Keratinocyte (primary cell): ENCODE results near the gene CREBL2. TPM values are rescaled to one million over a fixed set of nuclear protein-coding genes. Genes with fewer than 3 reads are reported as not detected.

Source experiments
- DNase-seq: peaks from one replicate; pipeline ENCODE4 v3.0.0-alpha.2; 2011; ENCODE audit warnings: low read depth, missing footprints, low spot score
- FAIRE-seq: peaks from 2 replicates; lab custom pipeline; 2011; peaks lifted over from hg19 to GRCh38; lab: Jason Lieb, UNC
- H2AFZ ChIP-seq: 2 replicates; pipeline ENCODE4 v1.6.0; 2012; ENCODE audit warnings: low read length, control low read depth, inconsistent platforms; ENCODE audit not compliant: control insufficient read depth
- H3K27ac ChIP-seq: 2 replicates; pipeline ENCODE4 v1.5.1; 2011; ENCODE audit warnings: low read length; ENCODE audit not compliant: control insufficient read depth, insufficient read depth
- H3K27me3 ChIP-seq: 3 replicates; pipeline ENCODE4 v1.6.0; 2011; ENCODE audit warnings: low read length; ENCODE audit not compliant: control insufficient read depth, insufficient read depth; ENCODE audit errors: extremely low read depth
- H3K36me3 ChIP-seq, 2 experiments: 2 replicates in 1 of 2; 3 replicates in 1 of 2; pipeline ENCODE4 v1.5.1; 2011; ENCODE audit warnings: low read length in 2 of 2, mild to moderate bottlenecking in 1 of 2; ENCODE audit not compliant: control insufficient read depth in 2 of 2, insufficient read depth in 2 of 2; ENCODE audit errors: extremely low read depth in 1 of 2
- H3K4me1 ChIP-seq: 3 replicates; pipeline ENCODE4 v1.5.1; 2011; ENCODE audit warnings: low read length; ENCODE audit not compliant: control insufficient read depth, insufficient read depth; ENCODE audit errors: extremely low read depth
- H3K4me2 ChIP-seq: 3 replicates; pipeline ENCODE4 v1.6.0; 2011; ENCODE audit warnings: low read depth, low read length; ENCODE audit not compliant: control insufficient read depth, insufficient read depth; ENCODE audit errors: extremely low read depth
- H3K4me3 ChIP-seq, 3 experiments: fragments of 200-600 bp in 1 of 3; sonication (generic) in 1 of 3; 2 replicates in 2 of 3; 3 replicates in 1 of 3; pipeline ENCODE4 v1.5.1; 2011 to 2016; ENCODE audit warnings: low read length in 3 of 3, mild to moderate bottlenecking in 3 of 3, control low read depth in 2 of 3, inconsistent platforms in 1 of 3, low read depth in 1 of 3, mixed read lengths in 1 of 3, mixed run types in 1 of 3, moderate library complexity in 1 of 3; ENCODE audit not compliant: control insufficient read depth in 2 of 3, insufficient read depth in 2 of 3; ENCODE audit errors: extremely low read depth in 1 of 3
- H3K79me2 ChIP-seq: 2 replicates; pipeline ENCODE4 v1.6.0; 2012; ENCODE audit warnings: low read length; ENCODE audit not compliant: control insufficient read depth, insufficient read depth
- H3K9ac ChIP-seq: 3 replicates; pipeline ENCODE4 v1.6.0; 2011; ENCODE audit warnings: low read length; ENCODE audit not compliant: control insufficient read depth, insufficient read depth; ENCODE audit errors: extremely low read depth
- H3K9me1 ChIP-seq: 3 replicates; pipeline ENCODE4 v1.6.0; 2011; ENCODE audit warnings: low read length; ENCODE audit not compliant: control insufficient read depth, insufficient read depth; ENCODE audit errors: extremely low read depth
- H3K9me3 ChIP-seq: 2 replicates; pipeline ENCODE4 v1.5.1; 2012; ENCODE audit warnings: low read depth, low read length; ENCODE audit not compliant: control insufficient read depth
- H4K20me1 ChIP-seq: 3 replicates; pipeline ENCODE4 v1.6.0; 2011; ENCODE audit warnings: low read length; ENCODE audit not compliant: control insufficient read depth, insufficient read depth; ENCODE audit errors: extremely low read depth
- CTCF ChIP-seq, 3 experiments: IDR thresholded peaks in 1 of 3; conservative IDR thresholded peaks in 1 of 3; optimal IDR thresholded peaks in 1 of 3; 2 replicates in 2 of 3; 3 replicates in 1 of 3; pipeline versions ENCODE3 to v1.5.1; 2011; ENCODE audit warnings: low read length in 3 of 3, mild to moderate bottlenecking in 3 of 3, moderate library complexity in 2 of 3, control low read depth in 1 of 3, inconsistent platforms in 1 of 3; ENCODE audit not compliant: insufficient read depth in 2 of 3; ENCODE audit errors: extremely low read depth in 1 of 3
- EZH2 ChIP-seq: IDR thresholded peaks from one replicate; pipeline ENCODE4 v1.6.1; 2012; ENCODE audit warnings: inconsistent platforms, mild to moderate bottlenecking, low read length, moderate library complexity
- dilution Hi-C: fragments of 300-500 bp; cut with MboI; formaldehyde crosslinking; loops from one replicate; pipeline ENCODE4 v1.7.0; 2020; ENCODE audit warnings: low sequenced_read_pairs; ENCODE audit not compliant: extremely low pct_ligation_motif_present
- polyA plus RNA-seq, 5 experiments: library from polyadenylated mRNA; depleted of rRNA in 3 of 5; stranded (reverse) in 3 of 5; stranded (forward) in 1 of 5; unstranded in 1 of 5; fragments of >200 nt; gene quantifications; 1 replicate in 1 of 5; 2 replicates in 3 of 5; 3 replicates in 1 of 5; pipeline versions ENCODE4 v1.2.1 to v1.2.3, GENCODE V29; 2011 to 2012; ENCODE audit warnings: missing spikeins in 2 of 5, low read depth in 1 of 5, low replicate concordance in 1 of 5

CREBL2 gene
- polyA plus RNA-seq, 1 donor (not counting 4 experiments of a cell fraction or from before 2014, with no cell fraction given): 15.8 TPM

GRCh38 chr12:12582895-12583303 lies 28.8 kb upstream of the CREBL2 start:
- no peak for TF ChIP-seq EZH2
- TF ChIP-seq CTCF (optimal IDR thresholded peaks at IDR 0.05 in 1 of 3, IDR thresholded peaks at IDR 0.05 in 1 of 3, conservative IDR thresholded peaks at IDR 0.05 in 1 of 3; ENCODE audit: extremely low read depth in 1 of 3, insufficient read depth in 2 of 3, low read length in 3 of 3): no peak
- Histone ChIP-seq H3K4me1 (peaks cover 23% of the 10 kb centered on the region), H3K9me3 (no peaks in the 10 kb centered on the region), H3K4me3 (no peak overlapping the region), H3K9ac (no peak overlapping the region), H3K4me2 (no peak overlapping the region), H3K36me3 (no peaks in the 10 kb centered on the region), H4K20me1 (no peaks in the 10 kb centered on the region), H2AFZ (no peak overlapping the region), H3K27ac (no peak overlapping the region), H3K79me2 (no peaks in the 10 kb centered on the region), H3K27me3 (no peaks in the 10 kb centered on the region), H3K9me1 (no peaks in the 10 kb centered on the region)
- DNase-seq: no peak
- no peak for FAIRE-seq
- dilution Hi-C loops: no loop called here

GRCh38 chr12:12583510-12584178 lies 28.0 kb upstream of the CREBL2 start:
- H3K9me3 ChIP-seq: no peaks in the 10 kb centered on the region
- H3K4me1 ChIP-seq: peaks cover 23% of the 10 kb centered on the region
- TF ChIP-seq CTCF (optimal IDR thresholded peaks at IDR 0.05 in 1 of 3, IDR thresholded peaks at IDR 0.05 in 1 of 3, conservative IDR thresholded peaks at IDR 0.05 in 1 of 3; ENCODE audit: extremely low read depth in 1 of 3, insufficient read depth in 2 of 3, low read length in 3 of 3) (no peak), EZH2 (no peak)
- DNase-seq (no peak), FAIRE-seq (no peak)
- no peak overlapping the region for H2AFZ ChIP-seq
- no peaks in the 10 kb centered on the region for H3K9me1 ChIP-seq
- H3K9ac ChIP-seq: no peak overlapping the region
- no peaks in the 10 kb centered on the region for H3K79me2 ChIP-seq
- H3K27ac ChIP-seq: no peak overlapping the region
- no peaks in the 10 kb centered on the region for H3K27me3 ChIP-seq
- dilution Hi-C loops: no loop called here
- H3K36me3 ChIP-seq: no peaks in the 10 kb centered on the region
- no peak overlapping the region for H3K4me3 ChIP-seq
- H3K4me2 ChIP-seq: no peak overlapping the region
- no peaks in the 10 kb centered on the region for H4K20me1 ChIP-seq
